Neural crest cell (in vitro differentiated cells): ENCODE results near the gene B4GALT6. TPM values are rescaled to one million over a fixed set of nuclear protein-coding genes. Genes with fewer than 3 reads are reported as not detected.

Experiments
- DNase-seq: peaks from one replicate; pipeline ENCODE4 v3.0.0; 2021; ENCODE audit warnings: low read depth, mixed read lengths, low spot score
- H3K27ac Mint-ChIP-seq: one replicate; pipeline ENCODE4 v1.8.0; 2021; ENCODE audit warnings: mild to moderate bottlenecking, mixed read lengths; ENCODE audit not compliant: unreplicated experiment
- H3K27me3 Mint-ChIP-seq: 2 replicates; pipeline ENCODE4 v1.8.0; 2021; ENCODE audit warnings: low read depth, mild to moderate bottlenecking, mixed read lengths
- H3K36me3 Mint-ChIP-seq: 2 replicates; pipeline ENCODE4 v1.8.0; 2021; ENCODE audit warnings: low read depth, mild to moderate bottlenecking, mixed read lengths
- H3K4me1 Mint-ChIP-seq: 2 replicates; pipeline ENCODE4 v1.8.0; 2021; ENCODE audit warnings: mixed read lengths
- H3K4me3 Mint-ChIP-seq: one replicate; pipeline ENCODE4 v1.8.0; 2021; ENCODE audit warnings: mild to moderate bottlenecking, mixed read lengths
- H3K9me3 Mint-ChIP-seq: 2 replicates; pipeline ENCODE4 v1.8.0; 2021; ENCODE audit warnings: mixed read lengths
- CTCF ChIP-seq: fragments of 200-600 bp; sonication (generic); conservative IDR thresholded peaks from 2 replicates; pipeline ENCODE4 v1.5.0; 2021; ENCODE audit warnings: antibody characterized with exemption, mild to moderate bottlenecking
- total RNA-seq: library from RNA; stranded (reverse); gene quantifications from 2 replicates; pipeline ENCODE4 v1.2.1, GENCODE V29; 2021

Gene B4GALT6
- total RNA-seq, 1 donor from 2014 or later: 43.4 TPM

GRCh38 chr18:31612124-31612523 is 72.3 kb downstream of the B4GALT6 start:
- Mint-ChIP-seq H3K36me3 (no peaks in the 10 kb centered on the region), H3K27ac (no peak overlapping the region), H3K4me1 (peaks cover 16% of the 10 kb centered on the region), H3K4me3 (no peak overlapping the region), H3K27me3 (no peaks in the 10 kb centered on the region), H3K9me3 (no peaks in the 10 kb centered on the region)
- no peak for TF ChIP-seq CTCF
- no peak for DNase-seq

GRCh38 chr18:31611511-31611910 is 72.9 kb downstream of the B4GALT6 start:
- no peak for TF ChIP-seq CTCF
- Mint-ChIP-seq H3K27ac (no peak overlapping the region), H3K9me3 (no peaks in the 10 kb centered on the region), H3K27me3 (no peaks in the 10 kb centered on the region), H3K36me3 (no peaks in the 10 kb centered on the region), H3K4me3 (no peak overlapping the region), H3K4me1 (peaks cover 16% of the 10 kb centered on the region)
- no peak for DNase-seq

DNA sequence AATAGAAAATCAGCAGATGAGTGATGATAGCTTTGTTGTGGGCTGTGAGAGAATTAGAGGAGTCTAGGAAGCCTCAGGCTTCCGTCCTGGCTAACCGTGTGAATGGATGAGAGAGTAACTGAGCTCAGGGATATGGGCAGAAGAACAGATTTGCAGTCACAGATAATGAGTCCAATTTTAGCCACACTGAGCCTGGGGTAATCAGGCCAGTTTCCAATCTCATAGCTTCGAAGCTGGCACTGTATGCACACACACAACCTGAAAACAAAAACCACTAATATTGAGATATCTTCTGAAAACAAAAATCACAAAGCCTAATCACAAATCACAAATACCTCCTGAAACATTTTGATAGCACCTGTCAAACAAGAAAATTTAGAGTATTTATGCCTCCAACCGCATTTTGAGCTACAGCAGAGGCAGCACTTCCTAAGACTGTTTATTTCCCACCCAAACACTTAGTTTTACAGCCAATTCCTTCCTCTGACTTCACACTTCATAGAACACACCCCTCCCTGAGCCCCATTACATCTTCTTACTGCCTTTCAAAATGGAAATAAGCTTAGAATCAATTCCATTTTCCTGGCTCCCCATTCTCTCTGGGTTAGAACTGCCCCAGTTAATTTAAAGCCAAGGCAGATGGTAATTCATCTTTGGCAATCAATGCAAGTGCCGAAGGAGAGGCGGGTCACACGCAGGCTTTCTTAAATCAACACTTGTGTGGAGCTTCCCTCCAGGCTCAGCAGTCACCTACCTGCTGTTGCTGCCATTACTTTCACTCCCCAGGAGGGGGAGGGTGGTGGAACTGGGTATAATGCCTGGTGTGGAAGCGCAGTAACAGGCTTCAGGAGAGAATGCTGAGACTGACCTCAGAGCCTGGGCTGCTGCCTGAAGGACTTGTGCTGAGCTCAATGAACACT is 73.8 kb downstream of the B4GALT6 start:
- H3K9me3 Mint-ChIP-seq: no peaks in the 10 kb centered on the region
- H3K27ac Mint-ChIP-seq: peak overlapping the region; percentile 28
- TF ChIP-seq CTCF: peak; percentile 60
- H3K4me1 Mint-ChIP-seq: peaks cover 16% of the 10 kb centered on the region
- DNase-seq: no peak
- no peaks in the 10 kb centered on the region for H3K36me3 Mint-ChIP-seq
- no peak overlapping the region for H3K4me3 Mint-ChIP-seq
- H3K27me3 Mint-ChIP-seq: no peaks in the 10 kb centered on the region

GRCh38 chr18:31609886-31610285 is 74.5 kb downstream of the B4GALT6 start:
- DNase-seq: no peak
- no peaks in the 10 kb centered on the region for H3K36me3 Mint-ChIP-seq
- H3K9me3 Mint-ChIP-seq: no peaks in the 10 kb centered on the region
- TF ChIP-seq CTCF: no peak
- peak overlapping the region; percentile 0 for H3K27ac Mint-ChIP-seq
- H3K4me1 Mint-ChIP-seq: peaks cover 16% of the 10 kb centered on the region
- no peaks in the 10 kb centered on the region for H3K27me3 Mint-ChIP-seq
- no peak overlapping the region for H3K4me3 Mint-ChIP-seq

- no peak overlapping the region for H3K27ac Mint-ChIP-seq
- H3K4me3 Mint-ChIP-seq: no peak overlapping the region
- H3K27me3 Mint-ChIP-seq: no peaks in the 10 kb centered on the region
- DNase-seq: no peak
- H3K36me3 Mint-ChIP-seq: no peaks in the 10 kb centered on the region
- H3K4me1 Mint-ChIP-seq: peaks cover 13% of the 10 kb centered on the region
- no peaks in the 10 kb centered on the region for H3K9me3 Mint-ChIP-seq
- TF ChIP-seq CTCF: no peak
Observed at GRCh38 chr18:31607384-31607783, 77.0 kb downstream of the B4GALT6 start.
